Measurements from ENCODE around the gene CDH4. TPM values are rescaled to one million over a fixed set of nuclear protein-coding genes. Genes with fewer than 3 reads are reported as not detected.
A peak's percentile ranks its signal among the peaks of the same experiment; 100 is the strongest.
"Not testable (repeated sequence)": the region's sequence is repeated elsewhere in the genome, so short reads cannot be mapped to it uniquely, and the experiment has no call there.

CDH4 gene
- total and polyA plus RNA-seq, 4 donors, result 5.8 to 24.1 (median 17.1) TPM

DNA sequence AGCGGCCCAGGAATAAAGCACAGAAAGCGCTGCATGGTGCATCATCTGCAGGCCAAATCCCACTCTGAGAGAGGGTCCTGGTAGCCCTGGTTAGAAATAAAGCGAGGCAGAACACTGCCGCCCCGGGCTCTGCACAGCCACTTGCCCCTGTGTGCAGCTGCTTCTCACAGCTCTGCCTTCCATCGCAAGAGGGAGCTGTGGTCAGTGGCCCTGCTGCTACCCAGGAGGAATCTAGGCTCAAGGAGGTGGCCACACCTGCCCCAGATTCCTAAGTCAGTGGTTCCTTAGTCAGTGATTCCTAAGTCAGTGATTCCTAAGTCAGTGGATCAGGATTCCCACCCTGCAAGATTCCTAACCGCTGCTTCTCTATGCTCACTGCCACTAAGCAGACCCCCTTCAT is 8.8 kb downstream of the CDH4 start:
- DNase-seq (ENCODE audit: low read depth in 4 of 6, low spot score in 6 of 6), result no peak
- Histone ChIP-seq H3K4me1 (ENCODE audit: control insufficient read depth, insufficient read depth, low read length) (peaks cover 6% of the 10 kb centered on the region), H3K9me3 (ENCODE audit: control insufficient read depth, insufficient read depth, low read length) (no peaks in the 10 kb centered on the region), H3K27ac (ENCODE audit: low read depth, low read length) (no peak overlapping the region), H3K4me3 (ENCODE audit: low read depth, low read length) (no peak overlapping the region), H3K36me3 (ENCODE audit: control insufficient read depth, insufficient read depth, low read length) (peaks cover 12% of the 10 kb centered on the region), H3K27me3 (ENCODE audit: control insufficient read depth, insufficient read depth, low read length) (no peaks in the 10 kb centered on the region)
- 81% methylated on average over 6 of the region's 7 CpGs for WGBS (ENCODE audit: insufficient coverage)

DNA sequence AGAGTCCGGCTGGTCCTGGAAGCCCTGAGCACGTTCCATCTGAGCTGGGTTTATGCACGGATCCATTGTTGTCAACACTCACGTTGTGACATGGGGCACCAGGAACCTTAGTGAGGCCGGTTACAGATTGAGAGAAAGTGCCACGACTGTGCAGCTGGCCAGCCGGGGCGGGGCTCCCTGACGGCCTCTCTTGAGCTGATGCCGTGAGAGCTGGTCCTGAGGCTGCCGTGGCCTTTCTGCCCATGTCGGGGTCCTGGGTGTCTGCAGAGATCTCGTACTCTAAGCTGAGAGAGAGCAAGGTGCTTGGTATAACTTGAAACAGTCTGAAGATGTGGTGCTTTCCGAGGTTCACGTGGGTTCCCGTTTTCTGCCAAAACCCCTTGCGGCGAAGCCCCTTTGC is 10.0 kb downstream of the CDH4 start:
- whole genome bisulfite sequencing (ENCODE audit: insufficient coverage), result 77% methylated on average over 17 of the region's 18 CpGs
- Histone ChIP-seq H3K27me3 (ENCODE audit: control insufficient read depth, insufficient read depth, low read length) (no peaks in the 10 kb centered on the region), H3K4me1 (ENCODE audit: control insufficient read depth, insufficient read depth, low read length) (peaks cover 3% of the 10 kb centered on the region), H3K9me3 (ENCODE audit: control insufficient read depth, insufficient read depth, low read length) (no peaks in the 10 kb centered on the region), H3K36me3 (ENCODE audit: control insufficient read depth, insufficient read depth, low read length) (peaks cover 9% of the 10 kb centered on the region), H3K27ac (ENCODE audit: low read depth, low read length) (no peak overlapping the region), H3K4me3 (ENCODE audit: low read depth, low read length) (no peak overlapping the region)
- DNase-seq (ENCODE audit: low read depth in 4 of 6, low spot score in 6 of 6), result no peak

DNA sequence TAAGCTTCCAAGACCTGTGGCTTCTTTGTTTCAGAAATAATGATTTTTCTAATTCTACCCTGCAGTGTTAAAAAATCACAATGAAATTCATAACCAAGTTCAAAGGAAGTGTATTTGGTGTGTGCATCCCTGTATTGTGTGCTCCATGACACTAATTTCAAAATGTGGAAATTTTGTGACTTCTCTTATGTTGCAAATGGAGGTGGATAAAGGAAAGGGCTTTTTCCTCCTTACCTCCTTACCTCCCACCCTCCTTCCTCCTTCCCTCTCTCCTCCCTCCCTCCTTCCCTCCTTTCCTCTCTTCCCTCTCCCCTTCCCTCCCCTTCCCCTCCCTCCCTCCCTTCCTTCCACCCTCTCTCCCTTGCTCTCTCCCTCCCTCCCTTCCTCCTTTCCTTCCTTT is 10.5 kb downstream of the CDH4 start:
- Histone ChIP-seq H3K36me3 (ENCODE audit: control insufficient read depth, insufficient read depth, low read length) (peaks cover 7% of the 10 kb centered on the region), H3K9me3 (ENCODE audit: control insufficient read depth, insufficient read depth, low read length) (no peaks in the 10 kb centered on the region), H3K27me3 (ENCODE audit: control insufficient read depth, insufficient read depth, low read length) (no peaks in the 10 kb centered on the region), H3K4me3 (ENCODE audit: low read depth, low read length) (no peak overlapping the region), H3K4me1 (ENCODE audit: control insufficient read depth, insufficient read depth, low read length) (peaks cover 3% of the 10 kb centered on the region), H3K27ac (ENCODE audit: low read depth, low read length) (no peak overlapping the region)
- DNase-seq (ENCODE audit: low read depth in 4 of 6, low spot score in 6 of 6), result no peak

DNA sequence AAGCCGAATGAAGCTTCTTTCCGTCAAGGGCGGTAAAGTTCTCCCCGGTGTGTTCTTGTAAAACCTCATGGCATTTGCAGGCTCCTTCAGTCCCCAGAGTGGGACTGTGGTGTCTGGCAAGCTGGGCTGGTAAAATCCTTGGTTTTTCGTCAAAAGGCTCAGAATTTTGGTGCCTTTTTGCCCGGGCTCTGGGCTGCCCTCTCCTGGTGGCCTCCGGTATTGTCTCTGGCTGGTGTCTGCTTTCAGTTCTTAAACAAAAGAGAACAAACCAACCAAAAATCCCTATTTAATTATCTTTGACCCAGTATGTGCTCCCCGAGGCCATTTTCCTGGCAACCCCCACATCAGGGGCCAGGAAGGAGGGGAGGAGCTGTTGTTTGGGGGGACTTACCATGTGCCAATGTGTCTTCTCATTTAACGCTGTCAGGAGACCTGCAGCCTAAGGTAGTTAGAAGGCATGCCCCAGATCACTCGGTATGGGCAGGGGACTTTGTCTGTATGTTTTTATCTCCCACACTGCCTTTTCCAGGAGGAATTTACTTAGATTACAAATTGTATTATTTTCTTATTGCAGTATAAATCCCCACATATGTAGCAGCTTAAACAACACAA is 11.1 kb downstream of the CDH4 start:
- Histone ChIP-seq H3K4me3 (ENCODE audit: low read depth, low read length) (no peak overlapping the region), H3K4me1 (ENCODE audit: control insufficient read depth, insufficient read depth, low read length) (peaks cover 3% of the 10 kb centered on the region), H3K27ac (ENCODE audit: low read depth, low read length) (no peak overlapping the region), H3K36me3 (ENCODE audit: control insufficient read depth, insufficient read depth, low read length) (peaks cover 5% of the 10 kb centered on the region), H3K9me3 (ENCODE audit: control insufficient read depth, insufficient read depth, low read length) (no peaks in the 10 kb centered on the region), H3K27me3 (ENCODE audit: control insufficient read depth, insufficient read depth, low read length) (no peaks in the 10 kb centered on the region)
- 21% methylated on average over 3 of the region's 10 CpGs for WGBS (ENCODE audit: insufficient coverage)
- peak in 1 of 6 donors; percentile 23 for DNase-seq (ENCODE audit: low read depth in 4 of 6, low spot score in 6 of 6)

DNA sequence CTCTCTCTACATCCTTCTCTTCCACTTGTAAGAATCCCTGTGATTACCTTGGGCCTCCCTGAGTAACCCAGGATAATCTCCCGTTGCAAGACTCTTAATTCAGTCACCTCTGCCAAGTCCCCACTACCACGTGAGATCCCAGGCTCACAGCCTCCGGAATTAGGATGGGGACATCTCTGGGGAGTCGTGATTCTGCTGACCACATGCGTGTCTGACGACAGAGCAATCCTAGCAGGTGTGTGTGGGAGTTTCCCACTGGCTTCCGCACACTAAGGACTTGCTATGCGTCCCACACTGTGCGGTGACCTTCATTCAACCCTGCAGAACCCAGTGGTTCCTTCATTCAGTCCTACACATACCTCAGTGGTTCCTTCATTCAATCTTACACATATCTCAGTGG is 11.9 kb downstream of the CDH4 start:
- WGBS (ENCODE audit: insufficient coverage), result 89% methylated on average over 3 of the region's 9 CpGs
- no peak overlapping the region for H3K27ac ChIP-seq (ENCODE audit: low read depth, low read length)
- DNase-seq (ENCODE audit: low read depth in 4 of 6, low spot score in 6 of 6), result no peak
- no peaks in the 10 kb centered on the region for H3K27me3 ChIP-seq (ENCODE audit: control insufficient read depth, insufficient read depth, low read length)
- H3K9me3 ChIP-seq (ENCODE audit: control insufficient read depth, insufficient read depth, low read length), result no peaks in the 10 kb centered on the region
- H3K36me3 ChIP-seq (ENCODE audit: control insufficient read depth, insufficient read depth, low read length), result peaks cover 6% of the 10 kb centered on the region
- peaks cover 3% of the 10 kb centered on the region for H3K4me1 ChIP-seq (ENCODE audit: control insufficient read depth, insufficient read depth, low read length)
- no peak overlapping the region for H3K4me3 ChIP-seq (ENCODE audit: low read depth, low read length)

DNA sequence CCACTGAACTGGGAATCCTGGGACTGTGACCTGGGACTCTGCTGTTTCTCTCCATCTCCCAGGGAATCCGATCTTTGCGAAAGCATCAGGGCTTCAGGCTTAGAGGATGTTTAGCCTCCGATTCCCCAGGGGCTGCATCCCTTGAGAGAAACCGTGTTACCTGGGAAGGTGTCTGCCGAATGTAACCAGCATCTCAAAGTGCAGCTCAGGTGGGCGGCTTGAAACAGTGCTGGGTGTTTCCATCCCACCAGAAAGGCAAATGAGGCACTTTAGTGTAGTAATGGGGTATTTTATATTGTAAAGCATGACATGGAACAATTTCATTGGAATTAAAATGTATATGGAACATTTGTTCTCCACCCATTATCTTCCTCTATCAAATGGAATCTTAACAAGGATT is 15.2 kb downstream of the CDH4 start:
- Histone ChIP-seq H3K36me3 (ENCODE audit: control insufficient read depth, insufficient read depth, low read length) (peaks cover 3% of the 10 kb centered on the region), H3K9me3 (ENCODE audit: control insufficient read depth, insufficient read depth, low read length) (no peaks in the 10 kb centered on the region), H3K27me3 (ENCODE audit: control insufficient read depth, insufficient read depth, low read length) (no peaks in the 10 kb centered on the region), H3K4me1 (ENCODE audit: control insufficient read depth, insufficient read depth, low read length) (peaks cover 19% of the 10 kb centered on the region), H3K27ac (ENCODE audit: low read depth, low read length) (no peak overlapping the region), H3K4me3 (ENCODE audit: low read depth, low read length) (no peak overlapping the region)
- no peak for DNase-seq (ENCODE audit: low read depth in 4 of 6, low spot score in 6 of 6)
- whole genome bisulfite sequencing (ENCODE audit: insufficient coverage), result 85% methylated on average over 6 of the region's 6 CpGs

DNA sequence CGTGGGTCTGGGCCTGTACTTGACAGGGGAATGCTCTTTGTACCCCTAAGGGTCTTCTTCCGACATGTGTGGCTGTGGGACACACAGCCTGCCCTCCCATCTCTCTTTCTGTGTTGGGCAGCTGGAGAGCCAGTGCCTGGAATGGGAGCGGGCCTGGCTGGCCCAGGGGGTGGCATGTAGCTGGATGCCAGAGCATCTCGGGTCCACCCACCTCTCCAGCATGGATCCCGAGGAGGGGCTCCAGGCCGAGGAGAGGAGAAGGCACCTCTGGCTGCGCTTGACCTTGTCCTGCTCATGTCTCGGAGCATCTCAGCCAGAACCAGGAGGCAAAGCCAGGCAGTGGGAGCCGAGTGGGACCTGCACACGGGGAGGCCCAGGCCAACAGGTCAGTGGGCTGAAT is 16.0 kb downstream of the CDH4 start:
- no peaks in the 10 kb centered on the region for H3K9me3 ChIP-seq (ENCODE audit: control insufficient read depth, insufficient read depth, low read length)
- 95% methylated on average over 10 of the region's 10 CpGs for WGBS (ENCODE audit: insufficient coverage)

DNA sequence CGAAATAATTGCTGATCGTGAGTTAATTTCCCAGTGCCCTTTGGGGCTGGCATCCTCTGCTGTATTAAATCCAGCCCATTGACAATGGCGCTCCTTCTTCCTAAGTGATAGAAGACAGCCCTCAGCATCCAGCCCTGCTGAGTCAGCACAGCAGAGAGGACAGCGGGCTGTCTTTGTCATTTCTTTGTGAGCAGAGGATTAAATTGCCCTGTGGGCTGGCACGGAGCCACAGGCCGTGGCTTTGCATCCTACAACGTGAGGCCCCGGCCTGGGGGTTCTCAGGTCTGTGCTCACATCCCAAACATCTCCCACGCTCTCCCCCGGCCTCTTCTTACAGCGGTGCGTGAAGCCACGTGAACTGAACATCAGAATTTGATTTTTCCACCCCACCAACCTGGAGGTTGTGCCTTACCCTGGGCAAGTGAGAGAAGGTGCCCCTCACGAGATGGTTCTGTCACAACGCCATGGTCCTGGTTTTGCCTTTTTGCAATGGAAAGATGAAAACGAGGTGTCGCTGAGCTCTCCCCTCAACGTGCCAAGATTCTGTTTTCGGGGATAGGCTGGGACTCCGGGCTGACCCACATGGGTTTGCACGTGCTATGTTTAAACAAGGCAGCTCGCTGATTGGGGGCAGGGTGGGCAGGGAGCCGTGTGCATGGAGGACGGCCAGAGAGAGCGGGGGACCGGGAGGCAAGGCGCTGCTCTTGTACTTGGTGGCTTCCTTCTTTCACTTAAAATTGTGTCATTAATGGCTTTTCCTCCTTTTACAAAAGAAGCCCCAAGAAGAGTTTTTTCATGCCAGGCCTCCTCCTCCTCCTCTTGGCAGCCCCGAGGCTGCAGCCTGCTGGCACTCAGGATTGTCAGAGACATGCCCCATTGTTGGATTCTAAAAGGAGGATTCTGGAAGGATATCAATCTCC is 19.5 kb downstream of the CDH4 start:
- WGBS (ENCODE audit: insufficient coverage), result 19% methylated on average over 20 of the region's 28 CpGs
- peaks cover 3% of the 10 kb centered on the region for H3K36me3 ChIP-seq (ENCODE audit: control insufficient read depth, insufficient read depth, low read length)
- peaks cover 2% of the 10 kb centered on the region for H3K27me3 ChIP-seq (ENCODE audit: control insufficient read depth, insufficient read depth, low read length)
- H3K9me3 ChIP-seq (ENCODE audit: control insufficient read depth, insufficient read depth, low read length), result no peaks in the 10 kb centered on the region
- DNase-seq (ENCODE audit: low read depth in 4 of 6, low spot score in 6 of 6), result peak in 3 of 6 donors; percentile 70 to 90 (median 87)
- peak overlapping the region; percentile 26 for H3K27ac ChIP-seq (ENCODE audit: low read depth, low read length)
- H3K4me3 ChIP-seq (ENCODE audit: low read depth, low read length), result no peak overlapping the region
- peaks cover 28% of the 10 kb centered on the region for H3K4me1 ChIP-seq (ENCODE audit: control insufficient read depth, insufficient read depth, low read length)

More for the DNA sequence above, 16.0 kb downstream of the CDH4 start:
- DNase-seq (ENCODE audit: low read depth in 4 of 6, low spot score in 6 of 6), result no peak
- no peak overlapping the region for H3K27ac ChIP-seq (ENCODE audit: low read depth, low read length)
- H3K36me3 ChIP-seq (ENCODE audit: control insufficient read depth, insufficient read depth, low read length), result peaks cover 3% of the 10 kb centered on the region
- H3K4me1 ChIP-seq (ENCODE audit: control insufficient read depth, insufficient read depth, low read length), result peaks cover 25% of the 10 kb centered on the region
- H3K27me3 ChIP-seq (ENCODE audit: control insufficient read depth, insufficient read depth, low read length), result no peaks in the 10 kb centered on the region
- no peak overlapping the region for H3K4me3 ChIP-seq (ENCODE audit: low read depth, low read length)

DNA sequence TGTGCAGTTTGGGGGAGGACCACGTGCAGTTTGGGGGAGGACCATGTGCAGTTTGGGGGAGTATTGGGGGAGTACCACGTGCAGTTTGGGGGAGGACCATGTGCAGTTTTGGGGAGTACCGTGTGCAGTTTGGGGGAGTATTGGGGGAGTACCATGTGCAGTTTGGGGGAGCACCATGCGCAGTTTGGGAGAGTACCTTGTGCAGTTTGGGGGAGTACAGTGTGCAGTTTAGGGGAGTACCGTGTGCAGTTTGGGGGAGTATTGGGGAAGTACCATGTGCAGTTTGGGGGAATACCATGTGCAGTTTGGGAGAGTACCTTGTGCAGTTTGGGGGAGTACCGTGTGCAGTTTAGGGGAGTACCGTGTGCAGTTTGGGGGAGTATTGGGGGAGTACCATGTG is 21.0 kb downstream of the CDH4 start:
- H3K4me3 ChIP-seq (ENCODE audit: low read depth, low read length); H3K27me3 ChIP-seq (ENCODE audit: control insufficient read depth, insufficient read depth, low read length); DNase-seq (ENCODE audit: low read depth in 4 of 6, low spot score in 6 of 6); H3K36me3 ChIP-seq (ENCODE audit: control insufficient read depth, insufficient read depth, low read length); H3K27ac ChIP-seq (ENCODE audit: low read depth, low read length); H3K9me3 ChIP-seq (ENCODE audit: control insufficient read depth, insufficient read depth, low read length): not testable (repeated sequence)
- WGBS (ENCODE audit: insufficient coverage), result 98% methylated on average over 5 of the region's 7 CpGs
- peaks cover 36% of the 10 kb centered on the region for H3K4me1 ChIP-seq (ENCODE audit: control insufficient read depth, insufficient read depth, low read length)

DNA sequence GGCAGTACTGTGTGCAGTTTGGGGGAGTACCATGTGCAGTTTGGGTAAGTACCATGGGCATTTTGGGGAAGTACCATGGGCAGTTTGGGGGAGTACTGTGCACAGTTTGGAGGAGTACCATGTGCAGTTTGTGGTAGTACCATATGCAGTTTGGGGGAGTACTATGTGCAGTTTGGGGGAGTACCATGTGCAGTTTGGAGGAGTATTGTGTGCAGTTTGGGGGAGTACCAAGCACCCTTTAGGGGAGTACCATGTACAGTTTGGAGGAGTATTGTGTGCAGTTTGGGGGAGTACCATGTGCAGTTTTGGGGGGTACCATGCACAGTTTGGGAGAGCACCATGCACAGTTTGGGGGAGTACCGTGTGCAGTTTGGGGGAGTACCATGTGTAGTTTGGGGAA is 21.6 kb downstream of the CDH4 start:
- H3K27me3 ChIP-seq (ENCODE audit: control insufficient read depth, insufficient read depth, low read length); H3K9me3 ChIP-seq (ENCODE audit: control insufficient read depth, insufficient read depth, low read length); H3K27ac ChIP-seq (ENCODE audit: low read depth, low read length); H3K36me3 ChIP-seq (ENCODE audit: control insufficient read depth, insufficient read depth, low read length); DNase-seq (ENCODE audit: low read depth in 4 of 6, low spot score in 6 of 6); H3K4me3 ChIP-seq (ENCODE audit: low read depth, low read length): not testable (repeated sequence)
- WGBS (ENCODE audit: insufficient coverage), result 100% methylated on average over 1 of the region's 1 CpG
- peaks cover 36% of the 10 kb centered on the region for H3K4me1 ChIP-seq (ENCODE audit: control insufficient read depth, insufficient read depth, low read length)
